ENCODE measurements around the gene SMPD3.

The SMPD3 gene

GRCh38 chr16:68367440-68367839, 80.9 kb downstream of the SMPD3 start:
- FAIRE-seq: no peak

GRCh38 chr16:68367030-68367429, 81.3 kb downstream of the SMPD3 start:
- FAIRE-seq: no peak

GRCh38 chr16:68366062-68366461, 82.2 kb downstream of the SMPD3 start:
- no peak for FAIRE-seq

GRCh38 chr16:68365167-68365817, 83.0 kb downstream of the SMPD3 start:
- no peak for FAIRE-seq

- FAIRE-seq: no peak
Observed at GRCh38 chr16:68364561-68364998, 83.7 kb downstream of the SMPD3 start.

GRCh38 chr16:68363658-68364521, 84.4 kb downstream of the SMPD3 start:
- FAIRE-seq: no peak

GRCh38 chr16:68362947-68363657, 85.2 kb downstream of the SMPD3 start:
- FAIRE-seq: no peak

- no peak for FAIRE-seq
Observed at GRCh38 chr16:68362262-68362913, 85.9 kb downstream of the SMPD3 start.

GRCh38 chr16:68361485-68361884, 86.8 kb downstream of the SMPD3 start:
- FAIRE-seq: no peak

- FAIRE-seq: no peak
Observed at GRCh38 chr16:68360956-68361355, 87.4 kb downstream of the SMPD3 start.

GRCh38 chr16:68360547-68360946, 87.8 kb downstream of the SMPD3 start:
- FAIRE-seq: no peak

- no peak for FAIRE-seq
Observed at GRCh38 chr16:68359398-68360191, 88.7 kb downstream of the SMPD3 start.

- FAIRE-seq: no peak
Observed at GRCh38 chr16:68358951-68359350, 89.4 kb downstream of the SMPD3 start.

GRCh38 chr16:68357923-68358322, 90.4 kb downstream of the SMPD3 start:
- no peak for FAIRE-seq

GRCh38 chr16:68357521-68357922, 90.8 kb downstream of the SMPD3 start:
- FAIRE-seq: no peak

GRCh38 chr16:68356919-68357286, 91.4 kb downstream of the SMPD3 start:
- FAIRE-seq: no peak

- FAIRE-seq: no peak
Observed at GRCh38 chr16:68356249-68356918, 91.9 kb downstream of the SMPD3 start.

- no peak for FAIRE-seq
Observed at GRCh38 chr16:68355447-68356248, 92.7 kb downstream of the SMPD3 start.

- no peak for FAIRE-seq
Observed at GRCh38 chr16:68354816-68355215, 93.5 kb downstream of the SMPD3 start.

GRCh38 chr16:68353366-68353765, 94.9 kb downstream of the SMPD3 start:
- no peak for FAIRE-seq

- no peak for FAIRE-seq
Observed at GRCh38 chr16:68351991-68352431, 96.3 kb downstream of the SMPD3 start.
